NK-92 (cell line): ENCODE results near the gene COPZ1.
"Not testable (repeated sequence)": the region's sequence is repeated elsewhere in the genome, so short reads cannot be mapped to it uniquely, and the experiment has no call there.

Experiments
- DNase-seq: peaks from one replicate; lab custom pipeline; 2025; ENCODE audit not compliant: unreplicated experiment; lab: John Stamatoyannopoulos, UW

COPZ1 gene

GRCh38 chr12:54324617-54325441, at the start of gene COPZ1:
Gene COPZ1 (plus strand): TSS chr12:54325131. CDS start chr12:54325164, 33 bp downstream.
- peak; percentile 73 for DNase-seq

- no peak for DNase-seq
Observed at GRCh38 chr12:54276368-54276767, 48.6 kb upstream of the COPZ1 start.

GRCh38 chr12:54277823-54278276, 47.1 kb upstream of the COPZ1 start:
- DNase-seq = no peak

- DNase-seq = no peak
Observed at GRCh38 chr12:54279227-54279631, 45.7 kb upstream of the COPZ1 start.

- peak; percentile 95 for DNase-seq
Observed at GRCh38 chr12:54279632-54280467, 45.1 kb upstream of the COPZ1 start, which contains the start of gene CBX5. Gene CBX5 (minus strand): TSS chr12:54280122. CDS start chr12:54257650, 22,472 bp downstream.

- DNase-seq = peak; percentile 83
Observed at GRCh38 chr12:54280468-54281260, 44.3 kb upstream of the COPZ1 start, which contains the start of gene HNRNPA1. Gene HNRNPA1 (plus strand): TSS chr12:54280726. CDS start chr12:54280808, 82 bp downstream.

- DNase-seq = not testable (repeated sequence)
Observed at GRCh38 chr12:54281261-54281638, 43.7 kb upstream of the COPZ1 start.

GRCh38 chr12:54281694-54282093, 43.2 kb upstream of the COPZ1 start:
- DNase-seq = not testable (repeated sequence)

GRCh38 chr12:54282949-54283593, 41.9 kb upstream of the COPZ1 start:
- DNase-seq = no peak

- not testable (repeated sequence) for DNase-seq
Observed at GRCh38 chr12:54284070-54284780, 40.7 kb upstream of the COPZ1 start.

GRCh38 chr12:54285150-54286041, 39.5 kb upstream of the COPZ1 start:
- no peak for DNase-seq

GRCh38 chr12:54286042-54287030, 38.6 kb upstream of the COPZ1 start:
- DNase-seq = no peak

- DNase-seq = no peak
Observed at GRCh38 chr12:54287261-54288157, 37.4 kb upstream of the COPZ1 start.

- DNase-seq = no peak
Observed at GRCh38 chr12:54292083-54292930, 32.6 kb upstream of the COPZ1 start.

- DNase-seq = no peak
Observed at GRCh38 chr12:54292931-54293241, 32.0 kb upstream of the COPZ1 start.
